ENCODE measurements around the gene PLD5.
"Not testable (repeated sequence)": the region's sequence is repeated elsewhere in the genome, so short reads cannot be mapped to it uniquely, and the experiment has no call there.

GRCh38 chr1:242058582-242058981 lies 465.9 kb downstream of the PLD5 start:
- not testable (repeated sequence) for TF ChIP-seq POLR2AphosphoS5 (IDR thresholded peaks at IDR 0.05)
- TF ChIP-seq, protein P1, sequence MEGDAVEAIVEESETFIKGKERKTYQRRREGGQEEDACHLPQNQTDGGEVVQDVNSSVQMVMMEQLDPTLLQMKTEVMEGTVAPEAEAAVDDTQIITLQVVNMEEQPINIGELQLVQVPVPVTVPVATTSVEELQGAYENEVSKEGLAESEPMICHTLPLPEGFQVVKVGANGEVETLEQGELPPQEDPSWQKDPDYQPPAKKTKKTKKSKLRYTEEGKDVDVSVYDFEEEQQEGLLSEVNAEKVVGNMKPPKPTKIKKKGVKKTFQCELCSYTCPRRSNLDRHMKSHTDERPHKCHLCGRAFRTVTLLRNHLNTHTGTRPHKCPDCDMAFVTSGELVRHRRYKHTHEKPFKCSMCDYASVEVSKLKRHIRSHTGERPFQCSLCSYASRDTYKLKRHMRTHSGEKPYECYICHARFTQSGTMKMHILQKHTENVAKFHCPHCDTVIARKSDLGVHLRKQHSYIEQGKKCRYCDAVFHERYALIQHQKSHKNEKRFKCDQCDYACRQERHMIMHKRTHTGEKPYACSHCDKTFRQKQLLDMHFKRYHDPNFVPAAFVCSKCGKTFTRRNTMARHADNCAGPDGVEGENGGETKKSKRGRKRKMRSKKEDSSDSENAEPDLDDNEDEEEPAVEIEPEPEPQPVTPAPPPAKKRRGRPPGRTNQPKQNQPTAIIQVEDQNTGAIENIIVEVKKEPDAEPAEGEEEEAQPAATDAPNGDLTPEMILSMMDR (IDR thresholded peaks at IDR 0.05) = not testable (repeated sequence)
